HTR-8/SVneo (cell line): ENCODE results near the gene KLK13.

ENCODE experiments used
- DNase-seq: peaks from one replicate; pipeline ENCODE4 v3.0.0; 2011; ENCODE audit warnings: low spot score, mixed read lengths; ENCODE audit not compliant: insufficient read length
- FAIRE-seq: peaks from 2 replicates; lab custom pipeline; 2011; peaks lifted over from hg19 to GRCh38; lab: Jason Lieb, UNC

Gene KLK13

GRCh38 chr19:51066393-51067186, 1.7 kb upstream of the KLK13 start:
- no peak for FAIRE-seq
- DNase-seq, result no peak

- FAIRE-seq (no peak), DNase-seq (no peak)
Observed at GRCh38 chr19:51065221-51065960, 499 bp upstream of the KLK13 start.

GRCh38 chr19:51063664-51064063, 1.2 kb downstream of the KLK13 start:
- DNase-seq, result no peak

GRCh38 chr19:51060973-51061372, 3.9 kb downstream of the KLK13 start:
- no peak for DNase-seq

More at GRCh38 chr19:51063664-51064063, 1.2 kb downstream of the KLK13 start:
- FAIRE-seq, result no peak

GRCh38 chr19:51060336-51060735, 4.6 kb downstream of the KLK13 start:
- FAIRE-seq (no peak), DNase-seq (no peak)

More at GRCh38 chr19:51060973-51061372, 3.9 kb downstream of the KLK13 start:
- no peak for FAIRE-seq

GRCh38 chr19:51059715-51060114, 5.2 kb downstream of the KLK13 start:
- FAIRE-seq, result no peak

GRCh38 chr19:51055866-51056265, 9.0 kb downstream of the KLK13 start:
- DNase-seq (no peak), FAIRE-seq (no peak)

More at GRCh38 chr19:51059715-51060114, 5.2 kb downstream of the KLK13 start:
- no peak for DNase-seq

- no peak for DNase-seq
- FAIRE-seq, result no peak
Observed at GRCh38 chr19:51047031-51047335, 17.9 kb downstream of the KLK13 start.

- FAIRE-seq (no peak), DNase-seq (no peak)
Observed at GRCh38 chr19:51044327-51044726, 20.6 kb downstream of the KLK13 start.

- DNase-seq (no peak), FAIRE-seq (no peak)
Observed at GRCh38 chr19:51043497-51043896, 21.4 kb downstream of the KLK13 start.

GRCh38 chr19:51040151-51040550, 24.7 kb downstream of the KLK13 start:
- DNase-seq, result no peak
- FAIRE-seq, result no peak

- no peak for DNase-seq
- FAIRE-seq, result no peak
Observed at GRCh38 chr19:51036519-51036918, 28.4 kb downstream of the KLK13 start.

GRCh38 chr19:51034704-51035103, 30.2 kb downstream of the KLK13 start, which contains the start of gene KLK12:
Gene KLK12, minus strand, starts transcription at chr19:51035002. Its CDS starts 381 bp downstream, at chr19:51034621.
- no peak for DNase-seq
- FAIRE-seq, result no peak

- DNase-seq (no peak), FAIRE-seq (no peak)
Observed at GRCh38 chr19:51031880-51032225, 33.0 kb downstream of the KLK13 start.

- DNase-seq (no peak), FAIRE-seq (no peak)
Observed at GRCh38 chr19:51031220-51031879, 33.5 kb downstream of the KLK13 start.

- FAIRE-seq (no peak), DNase-seq (no peak)
Observed at GRCh38 chr19:51030631-51031030, 34.3 kb downstream of the KLK13 start.

- no peak for FAIRE-seq
- DNase-seq, result no peak
Observed at GRCh38 chr19:51029718-51030117, 35.2 kb downstream of the KLK13 start.

- no peak for DNase-seq
- no peak for FAIRE-seq
Observed at GRCh38 chr19:51027873-51028272, 37.0 kb downstream of the KLK13 start.

GRCh38 chr19:51027126-51027806, 37.6 kb downstream of the KLK13 start:
- no peak for DNase-seq
- FAIRE-seq, result no peak

GRCh38 chr19:51026554-51026831, 38.4 kb downstream of the KLK13 start, which contains the start of gene KLK11:
Gene KLK11, minus strand, starts transcription at chr19:51026616. Its CDS starts 985 bp downstream, at chr19:51025631.
- no peak for FAIRE-seq
- DNase-seq, result no peak
